NCI-H2081 treated with DMSO at 0.1 percent for 48 hours (cell line): ENCODE measurements around the gene ABCD3.

Experiments
- DNase-seq: peaks from one replicate; lab custom pipeline; 2025; lab: John Stamatoyannopoulos, UW

ABCD3 gene

GRCh38 chr1:94463056-94463764 lies 45.0 kb downstream of the ABCD3 start:
- no peak for DNase-seq

GRCh38 chr1:94463765-94464330 lies 45.7 kb downstream of the ABCD3 start:
- no peak for DNase-seq

GRCh38 chr1:94468708-94469107 lies 50.5 kb downstream of the ABCD3 start:
- no peak for DNase-seq

GRCh38 chr1:94471271-94471670 lies 53.1 kb downstream of the ABCD3 start:
- DNase-seq, result no peak

- DNase-seq, result no peak
Observed at GRCh38 chr1:94475232-94475631, 57.0 kb downstream of the ABCD3 start.

- no peak for DNase-seq
Observed at GRCh38 chr1:94479682-94480081, 61.5 kb downstream of the ABCD3 start.

GRCh38 chr1:94481473-94481933 lies 63.3 kb downstream of the ABCD3 start:
- DNase-seq, result no peak

GRCh38 chr1:94486990-94487389 lies 68.8 kb downstream of the ABCD3 start:
- DNase-seq, result no peak

GRCh38 chr1:94490556-94490955 lies 72.4 kb downstream of the ABCD3 start:
- no peak for DNase-seq

- no peak for DNase-seq
Observed at GRCh38 chr1:94496076-94496755, 78.0 kb downstream of the ABCD3 start.

- no peak for DNase-seq
Observed at GRCh38 chr1:94501426-94501825, 83.2 kb downstream of the ABCD3 start.

GRCh38 chr1:94501935-94502334 lies 83.7 kb downstream of the ABCD3 start:
- no peak for DNase-seq

GRCh38 chr1:94503153-94503552 lies 85.0 kb downstream of the ABCD3 start:
- no peak for DNase-seq

- DNase-seq, result no peak
Observed at GRCh38 chr1:94504601-94505000, 86.4 kb downstream of the ABCD3 start.

- DNase-seq, result no peak
Observed at GRCh38 chr1:94512816-94513215, 94.6 kb downstream of the ABCD3 start.

GRCh38 chr1:94514095-94514727 lies 96.0 kb downstream of the ABCD3 start:
- DNase-seq, result no peak

GRCh38 chr1:94515296-94515947 lies 97.2 kb downstream of the ABCD3 start:
- DNase-seq, result no peak

GRCh38 chr1:94519351-94519750 lies 101.2 kb downstream of the ABCD3 start:
- no peak for DNase-seq

- no peak for DNase-seq
Observed at GRCh38 chr1:94522304-94522703, 104.1 kb downstream of the ABCD3 start.

GRCh38 chr1:94524531-94524930 lies 106.3 kb downstream of the ABCD3 start:
- DNase-seq, result no peak

- no peak for DNase-seq
Observed at GRCh38 chr1:94526152-94526980, 108.2 kb downstream of the ABCD3 start.
